ENCODE measurements around the gene TNFRSF19.

- TF ChIP-seq CTCF (tag by site-specific recombination; IDR thresholded peaks at IDR 0.05) (no peak), ZNF792 (tag by site-specific recombination; IDR thresholded peaks at IDR 0.05) (no peak), ZNF830 (tag by site-specific recombination; IDR thresholded peaks at IDR 0.05; ENCODE audit: low read depth) (no peak), PRDM1 (tag by site-specific recombination; IDR thresholded peaks at IDR 0.05) (no peak), PRDM10 (tag by site-specific recombination; IDR thresholded peaks at IDR 0.05) (no peak), ZNF521 (tag by site-specific recombination; IDR thresholded peaks at IDR 0.05) (no peak), GFI1B (tag by site-specific recombination; IDR thresholded peaks at IDR 0.05) (no peak), ZBTB8A (tag by site-specific recombination; IDR thresholded peaks at IDR 0.05) (no peak), ZSCAN18 (tag by site-specific recombination; IDR thresholded peaks at IDR 0.05) (no peak), ZNF23 (tag by site-specific recombination; IDR thresholded peaks at IDR 0.05; ENCODE audit: borderline replicate concordance) (no peak), WT1 (tag by site-specific recombination; IDR thresholded peaks at IDR 0.05) (no peak)
These were observed 16.1 kb downstream of the TNFRSF19 start for GRCh38 chr13:23586336-23586735.

All from HEK293 (cell line).